Hepatocyte (in vitro differentiated cells): Measurements from ENCODE around the gene MFSD2A. TPM values are rescaled to one million over a fixed set of nuclear protein-coding genes. Genes with fewer than 3 reads are reported as not detected.

Experiments
- DNase-seq: peaks from one replicate; pipeline ENCODE4 v3.0.0-alpha.2; 2016; ENCODE audit warnings: low spot score
- H2AFZ ChIP-seq: fragments of 200-600 bp; sonication (generic); 2 replicates; pipeline ENCODE4 v1.6.0; 2016; ENCODE audit warnings: antibody characterized with exemption, mild to moderate bottlenecking
- H3K27ac ChIP-seq: fragments of 200-600 bp; sonication (generic); 2 replicates; pipeline ENCODE4 v1.5.1; 2016; ENCODE audit warnings: mild to moderate bottlenecking
- H3K27me3 ChIP-seq: fragments of 200-600 bp; sonication (generic); 2 replicates; pipeline ENCODE4 v1.6.1; 2016
- H3K36me3 ChIP-seq: fragments of 200-600 bp; sonication (generic); replicated peaks from 2 replicates; pipeline ENCODE4 v1.5.1; 2016; ENCODE audit warnings: low read depth; ENCODE audit not compliant: insufficient read depth
- H3K4me1 ChIP-seq: fragments of 200-600 bp; sonication (generic); 2 replicates; pipeline ENCODE4 v1.5.1; 2016; ENCODE audit warnings: mild to moderate bottlenecking, moderate library complexity; ENCODE audit not compliant: insufficient read depth
- H3K4me2 ChIP-seq: fragments of 200-600 bp; sonication (generic); 2 replicates; pipeline ENCODE4 v1.6.0; 2016
- H3K4me3 ChIP-seq: fragments of 200-600 bp; sonication (generic); 2 replicates; pipeline ENCODE4 v1.5.1; 2016; ENCODE audit warnings: mild to moderate bottlenecking
- H3K79me2 ChIP-seq: fragments of 200-600 bp; sonication (generic); 2 replicates; pipeline ENCODE4 v1.6.0; 2017; ENCODE audit warnings: mild to moderate bottlenecking
- H3K9me2 ChIP-seq: fragments of 200-600 bp; sonication (generic); replicated peaks from 2 replicates; pipeline ENCODE4 v1.6.0; 2017; ENCODE audit warnings: mild to moderate bottlenecking; ENCODE audit not compliant: insufficient read depth
- H3K9me3 ChIP-seq: fragments of 200-600 bp; sonication (generic); 2 replicates; pipeline ENCODE4 v1.5.1; 2016; ENCODE audit warnings: low read depth, mild to moderate bottlenecking
- H4K20me1 ChIP-seq: fragments of 200-600 bp; sonication (generic); 2 replicates; pipeline ENCODE4 v1.6.0; 2016; ENCODE audit warnings: mild to moderate bottlenecking; ENCODE audit not compliant: insufficient read depth, poor library complexity, severe bottlenecking
- CTCF ChIP-seq: fragments of 200-600 bp; sonication (generic); IDR thresholded peaks from 2 replicates; pipeline ENCODE4 v1.5.1; 2016; ENCODE audit warnings: antibody characterized with exemption, mild to moderate bottlenecking; ENCODE audit not compliant: poor library complexity
- EZH2 ChIP-seq: fragments of 200-600 bp; sonication (generic); IDR thresholded peaks from 2 replicates; pipeline ENCODE4 v1.6.1; 2016; ENCODE audit warnings: antibody characterized with exemption, mild to moderate bottlenecking, borderline replicate concordance
- EZH2phosphoT487 ChIP-seq: fragments of 200-600 bp; sonication (generic); IDR thresholded peaks from one replicate; pipeline ENCODE4 v1.6.1; 2018; ENCODE audit warnings: antibody characterized with exemption, mild to moderate bottlenecking, low read depth, moderate library complexity; ENCODE audit not compliant: unreplicated experiment, severe bottlenecking
- WGBS: methylation state at CpG from one replicate; pipeline ENCODE4 v1.1.6; 2016; ENCODE audit warnings: low lambda C conversion rate; ENCODE audit errors: missing lambda C conversion rate; 5-methylcytosine and 5-hydroxymethylcytosine counted together
- polyA plus RNA-seq: library from polyadenylated mRNA; unstranded; fragments of >200 nt; fragmentation: Nextera tagmentation; extraction: Ambion mirVana; gene quantifications from 2 replicates; pipeline ENCODE4 v1.2.1, GENCODE V29; 2016
- total RNA-seq: library from RNA; depleted of rRNA; stranded (reverse); fragments of >200 nt; gene quantifications from 2 replicates; pipeline ENCODE4 v1.2.3, GENCODE V29; 2014

The MFSD2A gene
- total and polyA plus RNA-seq, 2 experiments from 2014 or later, result 4.8 to 9.8 TPM

- Histone ChIP-seq H3K36me3 (no peaks in the 10 kb centered on the region), H2AFZ (no peak overlapping the region), H3K4me1 (peaks cover 11% of the 10 kb centered on the region), H3K4me2 (no peak overlapping the region), H3K27me3 (peaks cover 4% of the 10 kb centered on the region), H3K4me3 (no peak overlapping the region), H3K27ac (no peak overlapping the region), H3K79me2 (no peaks in the 10 kb centered on the region), H3K9me3 (no peaks in the 10 kb centered on the region), H4K20me1 (no peaks in the 10 kb centered on the region), H3K9me2 (no peaks in the 10 kb centered on the region)
- no peak for DNase-seq
- WGBS, result 88% methylated on average over 3 of the region's 3 CpGs
- TF ChIP-seq EZH2phosphoT487 (no peak), CTCF (no peak), EZH2 (no peak)
Measured at GRCh38 chr1:39957299-39958015, 2.5 kb downstream of the MFSD2A start.

GRCh38 chr1:39958403-39959200 lies 3.7 kb downstream of the MFSD2A start:
- Histone ChIP-seq H3K4me1 (peaks cover 11% of the 10 kb centered on the region), H3K9me3 (no peaks in the 10 kb centered on the region), H3K9me2 (no peaks in the 10 kb centered on the region), H3K27ac (no peak overlapping the region), H4K20me1 (no peaks in the 10 kb centered on the region), H3K27me3 (peaks cover 4% of the 10 kb centered on the region), H3K4me3 (no peak overlapping the region), H2AFZ (no peak overlapping the region), H3K4me2 (no peak overlapping the region), H3K79me2 (no peaks in the 10 kb centered on the region), H3K36me3 (no peaks in the 10 kb centered on the region)
- no peak for DNase-seq
- TF ChIP-seq EZH2phosphoT487 (no peak), EZH2 (no peak), CTCF (no peak)
- WGBS, result 79% methylated on average over 7 of the region's 7 CpGs

GRCh38 chr1:39959651-39960333 lies 4.8 kb downstream of the MFSD2A start:
- WGBS, result 95% methylated on average over 9 of the region's 12 CpGs
- Histone ChIP-seq H4K20me1 (no peaks in the 10 kb centered on the region), H3K36me3 (no peaks in the 10 kb centered on the region), H3K4me3 (no peak overlapping the region), H3K4me2 (no peak overlapping the region), H3K79me2 (no peaks in the 10 kb centered on the region), H3K9me2 (no peaks in the 10 kb centered on the region), H3K27ac (no peak overlapping the region), H3K4me1 (peaks cover 9% of the 10 kb centered on the region), H3K9me3 (no peaks in the 10 kb centered on the region), H3K27me3 (peaks cover 4% of the 10 kb centered on the region), H2AFZ (no peak overlapping the region)
- no peak for TF ChIP-seq CTCF
- no peak for TF ChIP-seq EZH2phosphoT487
- no peak for TF ChIP-seq EZH2
- no peak for DNase-seq
